Measurements from ENCODE around the gene P2RX4. TPM values are rescaled to one million over a fixed set of nuclear protein-coding genes. Genes with fewer than 3 reads are reported as not detected.

The P2RX4 gene
- total and polyA plus RNA-seq, 2 of the 4 experiments (the other 2 are of a cell fraction): 9.5 to 12.6 TPM

DNA sequence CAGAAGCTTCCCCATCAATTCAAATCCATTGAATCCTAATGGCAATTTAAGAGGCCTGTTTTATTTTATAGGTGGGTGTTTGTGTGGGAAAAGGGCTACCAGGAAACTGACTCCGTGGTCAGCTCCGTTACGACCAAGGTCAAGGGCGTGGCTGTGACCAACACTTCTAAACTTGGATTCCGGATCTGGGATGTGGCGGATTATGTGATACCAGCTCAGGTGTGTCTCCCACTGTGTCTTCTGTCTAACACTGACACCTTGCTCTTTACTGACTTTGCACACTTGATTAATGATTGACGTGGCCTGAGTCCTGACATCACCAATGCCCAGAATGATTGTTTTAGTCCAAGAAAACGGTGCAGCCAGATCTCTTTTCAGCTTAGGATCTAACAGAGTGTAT, 7.1 kb downstream of the P2RX4 start:
- H2BK5ac ChIP-seq (ENCODE audit: low read depth, low read length, poor library complexity, severe bottlenecking): no peak overlapping the region
- H2AFZ ChIP-seq (replicated peaks; ENCODE audit: low read length, poor library complexity): no peak overlapping the region
- H3K4me1 ChIP-seq (ENCODE audit: control insufficient read depth, insufficient read depth, low read length): peaks cover 3% of the 10 kb centered on the region; the same call in 1 of the 2 replicates
- peaks cover 0 to 32% of the 10 kb centered on the region in 2 experiments; a peak in 2 of 4 replicates for H3K79me1 ChIP-seq (ENCODE audit: low read depth in 1 of 2, low read length in 2 of 2)
- dilution Hi-C loops (cut with HindIII; ENCODE audit: low sequenced_read_pairs, unreplicated experiment) (no loop called here), intact Hi-C loops (cut with micrococcal nuclease) (no loop called here), in situ Hi-C loops (cut with MboI; ENCODE audit: low sequenced_read_pairs) (no loop called here)
- no peak overlapping the region for H2BK20ac ChIP-seq (ENCODE audit: low read depth, low read length)
- H2AK9ac ChIP-seq (replicated peaks; ENCODE audit: low read depth, low read length, poor library complexity): no peak overlapping the region
- TF ChIP-seq RCOR1 (IDR thresholded peaks at IDR 0.05; ENCODE audit: insufficient replicate concordance, low read length) (no peak), POLR2A (IDR thresholded peaks at IDR 0.05; ENCODE audit: low read depth, low read length) (no peak), RAD21 (IDR thresholded peaks at IDR 0.05; ENCODE audit: low read length) (no peak), CHD1 (IDR thresholded peaks at IDR 0.05; ENCODE audit: low read depth, low read length) (no peak)
- no peak overlapping the region for H3K56ac ChIP-seq (ENCODE audit: extremely low read depth, insufficient read depth, low read length)
- H3K36me3 ChIP-seq (ENCODE audit: control insufficient read depth, insufficient read depth, low read length): peaks cover 2% of the 10 kb centered on the region; the same call in 1 of the 2 replicates
- 87% methylated on average over 7 of the region's 8 CpGs; no CpG with 5 or more reads in 1 of the 2 experiments for WGBS, 2 experiments (ENCODE audit: extremely low coverage in 2 of 2, insufficient read length in 1 of 2)
- H3K4me2 ChIP-seq (ENCODE audit: low read depth, low read length): no peak overlapping the region
- H3K4ac ChIP-seq (ENCODE audit: low read depth, low read length): no peak overlapping the region
- no peak overlapping the region for H3K27ac ChIP-seq (ENCODE audit: insufficient read depth, low read length)
- no peak for ATAC-seq (ENCODE audit: low read depth)
- no peak overlapping the region for H4K5ac ChIP-seq (ENCODE audit: low read depth, low read length)
- H3K23ac ChIP-seq (ENCODE audit: low read depth, low read length): no peak overlapping the region
- no peak overlapping the region for H3K9ac ChIP-seq (ENCODE audit: low read depth, low read length)
- no peak overlapping the region for H4K8ac ChIP-seq (ENCODE audit: low read depth in 2 of 2, low read length in 2 of 2)
- H3K4me3 ChIP-seq (ENCODE audit: insufficient read depth, low read depth, low read length): no peak overlapping the region
- no peak overlapping the region for H4K91ac ChIP-seq (ENCODE audit: insufficient read depth, low read depth, low read length)
- H3K18ac ChIP-seq (ENCODE audit: low read depth, low read length): no peak overlapping the region
- H3K27me3 ChIP-seq (ENCODE audit: control insufficient read depth, insufficient read depth, low read length): no peaks in the 10 kb centered on the region
- no peaks in the 10 kb centered on the region for H4K20me1 ChIP-seq (ENCODE audit: insufficient read depth, low read length)
- no peak overlapping the region for H2AK5ac ChIP-seq (ENCODE audit: low read depth, low read length)
- H3K9me1 ChIP-seq (ENCODE audit: insufficient read depth, low read length): peaks cover 4% of the 10 kb centered on the region
- no peak overlapping the region for H3K14ac ChIP-seq (replicated peaks; ENCODE audit: low read depth, low read length)
- BruUV-seq (replicated peaks): no TSS peak
- ChIA-PET POLR2A (ENCODE audit: unreplicated experiment) (interaction anchor here (0.6 kb wide), 1 partner anchor 978 kb away, joined by 9 read pairs; no protein-coding TSS in a partner anchor), CTCF (interaction anchor here (1.1 to 2.0 kb wide), 2 partner anchors 13 to 26 kb away, joined by 3 to 6 read pairs; no protein-coding TSS in a partner anchor)
- no peak overlapping the region for H2BK120ac ChIP-seq (ENCODE audit: low read depth, low read length)
- no peak overlapping the region for H2BK15ac ChIP-seq (ENCODE audit: low read depth, low read length)
- no peaks in the 10 kb centered on the region for H3K9me3 ChIP-seq (ENCODE audit: control insufficient read depth, insufficient read depth, low read length)
- DNase-seq: no peak
